Measurements from ENCODE around the gene CHODL. TPM values are rescaled to one million over a fixed set of nuclear protein-coding genes. Genes with fewer than 3 reads are reported as not detected.

The CHODL gene
- total RNA-seq, 1 experiment from 2014 or later = 3.4 TPM

GRCh38 chr21:18268906-18269305, 24.3 kb downstream of the CHODL start:
- H4K5ac ChIP-seq (ENCODE audit: insufficient read length, low read depth, low read length) = no peak overlapping the region
- no CpG with 5 or more reads among the region's 1 CpG for WGBS (ENCODE audit: extremely low coverage, insufficient read length, low lambda C conversion rate)
- no peaks in the 10 kb centered on the region for H3K27me3 Mint-ChIP-seq (ENCODE audit: low read depth)
- H3K4me3 Mint-ChIP-seq = no peak overlapping the region
- peaks cover 2 to 9% (median 6%) of the 10 kb centered on the region in 3 experiments; a peak in 5 of 7 replicates for H3K36me3 Mint-ChIP-seq (ENCODE audit: insufficient read depth in 1 of 3, low read depth in 3 of 3)
- no peak overlapping the region for H2AK5ac ChIP-seq (ENCODE audit: insufficient read length, low read length)
- H4K20me1 ChIP-seq (ENCODE audit: control insufficient read depth, insufficient read depth, insufficient read length) = no peaks in the 10 kb centered on the region
- H4K8ac ChIP-seq (replicated peaks; ENCODE audit: insufficient read length, low read depth, low read length) = no peak overlapping the region
- H3K4me1 ChIP-seq (ENCODE audit: insufficient read depth, low read length) = no peaks in the 10 kb centered on the region
- H3K27ac ChIP-seq (ENCODE audit: insufficient read length, low read depth, low read length) = no peak overlapping the region
- no peak for TF ChIP-seq CTCF (conservative IDR thresholded peaks at IDR 0.05)
- H3T11ph ChIP-seq (ENCODE audit: low read length) = no peak overlapping the region
- no peaks in the 10 kb centered on the region for H3K23me2 ChIP-seq (ENCODE audit: insufficient read length, low read depth, low read length, poor library complexity, severe bottlenecking)
- no peaks in the 10 kb centered on the region for H3K79me2 ChIP-seq (ENCODE audit: insufficient read depth, low read length)
- H2BK15ac ChIP-seq (ENCODE audit: low read depth, low read length) = no peak overlapping the region
- no peak overlapping the region for H3K4me2 ChIP-seq (ENCODE audit: insufficient read depth, insufficient read length, low read length)
- no peak overlapping the region for H3K9ac ChIP-seq (ENCODE audit: extremely low read depth, insufficient read length, low read length)
- H2BK5ac ChIP-seq (ENCODE audit: insufficient read length, low read length) = no peak overlapping the region
- H3K4me1 Mint-ChIP-seq = no peaks in the 10 kb centered on the region
- no peak overlapping the region for H2BK12ac ChIP-seq (ENCODE audit: insufficient read length, low read depth, low read length)
- peaks cover 0 to 12% of the 10 kb centered on the region in 2 experiments; a peak in 3 of 5 replicates for H3K9me3 Mint-ChIP-seq
- DNase-seq = no peak
- H3K14ac ChIP-seq (ENCODE audit: insufficient read depth, low read length) = no peak overlapping the region
- H4K91ac ChIP-seq (ENCODE audit: insufficient read length, low read depth, low read length) = no peak overlapping the region
- no peaks in the 10 kb centered on the region for H3K79me1 ChIP-seq (ENCODE audit: insufficient read depth, low read depth, low read length, poor library complexity, severe bottlenecking)
- H2BK120ac ChIP-seq (ENCODE audit: low read depth, low read length, poor library complexity, severe bottlenecking) = no peak overlapping the region
- no peaks in the 10 kb centered on the region for H3K9me3 ChIP-seq (ENCODE audit: control insufficient read depth, low read depth, low read length)
- no peak overlapping the region for H3K23ac ChIP-seq (ENCODE audit: insufficient read length, low read depth, low read length)
- no peak overlapping the region for H2AFZ ChIP-seq (ENCODE audit: low read length)
- no peak overlapping the region for H3K4ac ChIP-seq (ENCODE audit: low read depth, low read length)
- H3K27me3 ChIP-seq (ENCODE audit: insufficient read depth, low read length) = no peaks in the 10 kb centered on the region
- H3K18ac ChIP-seq (ENCODE audit: insufficient read length, low read depth, low read length) = no peak overlapping the region
- no peak overlapping the region for H2BK20ac ChIP-seq (ENCODE audit: low read depth, low read length, poor library complexity, severe bottlenecking)
- no peak overlapping the region for H3K27ac Mint-ChIP-seq
- no peak overlapping the region for H3K56ac ChIP-seq (ENCODE audit: insufficient read length, low read depth, low read length)

All from H9 (cell line).